HG03575 (cell line): Measurements from ENCODE around the gene TCP11X2.
"Not testable (repeated sequence)": the region's sequence is repeated elsewhere in the genome, so short reads cannot be mapped to it uniquely, and the experiment has no call there.

ENCODE experiments used
- ATAC-seq: cut with Tn5 transposase; IDR thresholded peaks from one replicate; pipeline ENCODE4 v1.9.1; 2021; ENCODE audit not compliant: unreplicated experiment, insufficient number of reproducible peaks, low FRiP score; ENCODE audit errors: extremely low read depth

The TCP11X2 gene

DNA sequence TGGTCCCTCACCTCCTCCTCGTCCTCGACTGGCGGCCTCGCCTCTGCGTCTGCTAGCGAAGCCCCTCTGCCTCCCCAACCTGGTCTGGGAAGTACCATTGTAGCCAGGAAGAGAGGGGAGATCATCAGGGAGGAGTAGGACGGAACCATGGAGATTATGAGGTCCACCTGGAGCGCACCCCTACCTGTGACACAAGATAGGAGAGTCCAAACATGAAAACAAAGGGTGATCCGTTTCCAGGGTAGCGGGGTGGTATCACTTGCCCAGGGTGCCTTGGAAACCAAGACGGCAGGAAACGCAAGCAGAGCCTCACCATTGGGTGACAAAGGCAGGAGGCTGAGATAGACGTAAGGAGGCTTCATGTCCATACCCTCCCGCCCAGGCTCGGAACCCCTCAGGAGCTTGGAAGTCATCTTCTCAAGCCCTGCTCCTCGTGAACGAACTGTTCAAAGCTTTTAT, at the start of gene TCP11X2:
Gene TCP11X2, minus strand, starts transcription at position 51 of the 459 bp plus-strand sequence.
- not testable (repeated sequence) for ATAC-seq

- no peak for ATAC-seq
Measured at GRCh38 chrX:102517326-102517725, 45.7 kb upstream of the TCP11X2 start.

- no peak for ATAC-seq
Measured at GRCh38 chrX:102515975-102516941, 44.6 kb upstream of the TCP11X2 start, which contains the start of gene TMSB15A. Gene TMSB15A, minus strand, starts transcription at chrX:102516739.

GRCh38 chrX:102514536-102514935, 42.9 kb upstream of the TCP11X2 start:
- ATAC-seq = no peak

DNA sequence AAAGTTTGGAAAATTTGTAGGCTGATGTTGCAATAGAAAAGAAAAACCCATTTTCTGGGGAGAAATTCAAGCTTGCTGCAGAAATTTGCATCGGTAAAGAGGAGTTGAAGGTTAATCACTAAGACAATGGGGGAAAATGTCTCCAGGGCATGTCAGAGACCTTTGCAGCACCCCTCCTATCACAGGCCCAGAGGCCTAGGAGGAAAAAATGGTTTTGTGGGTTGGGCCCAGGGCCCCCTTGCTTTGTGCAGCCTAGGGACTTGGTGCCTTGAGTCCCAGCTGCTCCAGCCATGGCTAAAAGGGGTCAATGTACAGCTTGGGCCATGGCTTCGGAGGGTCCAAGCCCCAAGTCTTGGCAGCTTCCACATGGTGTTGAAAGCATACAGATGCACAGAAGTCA, 27.1 kb upstream of the TCP11X2 start:
- no peak for ATAC-seq

- no peak for ATAC-seq
Measured at GRCh38 chrX:102491766-102492165, 20.2 kb upstream of the TCP11X2 start.

GRCh38 chrX:102478765-102479164, 7.2 kb upstream of the TCP11X2 start:
- not testable (repeated sequence) for ATAC-seq

DNA sequence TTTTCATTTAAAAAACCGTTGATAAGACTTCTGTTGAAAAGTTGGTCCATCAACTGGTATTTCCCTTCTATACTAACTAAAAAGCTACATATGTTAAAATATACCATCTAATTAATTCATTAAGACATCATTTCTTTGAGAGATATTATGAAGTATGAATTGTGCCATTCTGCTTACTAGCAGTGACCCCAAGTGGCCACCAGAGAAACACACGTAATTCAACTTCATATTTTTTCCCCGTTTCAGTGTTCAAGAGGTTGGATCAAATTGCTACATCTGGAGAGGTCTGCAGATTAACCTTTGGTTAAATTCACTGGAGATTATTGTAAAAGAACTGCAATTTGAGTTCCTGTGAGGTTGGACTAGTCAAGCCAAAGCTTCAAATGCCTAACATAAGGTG, 1.4 kb downstream of the TCP11X2 start:
- not testable (repeated sequence) for ATAC-seq

GRCh38 chrX:102458615-102459014, 13.0 kb downstream of the TCP11X2 start:
- not testable (repeated sequence) for ATAC-seq

DNA sequence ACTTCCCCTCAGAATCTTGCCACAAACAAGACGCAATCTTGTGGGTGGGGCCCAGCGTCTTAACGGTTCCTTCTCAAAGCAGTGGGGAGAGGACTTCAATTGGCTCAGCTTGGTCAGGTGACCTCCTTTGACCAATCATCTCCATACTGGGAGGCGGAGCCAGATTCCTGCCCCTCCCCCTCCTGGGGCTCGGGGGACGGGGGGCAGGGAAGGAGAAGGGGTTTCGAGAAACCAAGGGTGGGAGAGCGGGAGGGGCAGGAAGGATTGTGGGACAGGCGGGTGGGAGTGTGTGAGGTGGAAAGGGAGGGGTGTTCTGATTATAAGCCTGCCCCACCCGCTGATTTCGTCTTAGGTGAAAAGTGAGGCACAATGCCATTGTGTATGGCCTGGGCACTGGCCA, 31.7 kb downstream of the TCP11X2 start, which contains the start of gene NXF2B:
Gene NXF2B, minus strand, starts transcription at position 101 of the 400 bp plus-strand sequence. CDS start 59,972 bp downstream, outside the sequence.
- ATAC-seq = not testable (repeated sequence)

GRCh38 chrX:102414493-102414892, 57.1 kb downstream of the TCP11X2 start:
- ATAC-seq = not testable (repeated sequence)
